ENCODE results near the gene TP53RK. TPM values are rescaled to one million over a fixed set of nuclear protein-coding genes. Genes with fewer than 3 reads are reported as not detected.

Gene TP53RK
- polyA plus RNA-seq, 4 donors = 15.4 to 20.7 (median 17.8) TPM

DNA sequence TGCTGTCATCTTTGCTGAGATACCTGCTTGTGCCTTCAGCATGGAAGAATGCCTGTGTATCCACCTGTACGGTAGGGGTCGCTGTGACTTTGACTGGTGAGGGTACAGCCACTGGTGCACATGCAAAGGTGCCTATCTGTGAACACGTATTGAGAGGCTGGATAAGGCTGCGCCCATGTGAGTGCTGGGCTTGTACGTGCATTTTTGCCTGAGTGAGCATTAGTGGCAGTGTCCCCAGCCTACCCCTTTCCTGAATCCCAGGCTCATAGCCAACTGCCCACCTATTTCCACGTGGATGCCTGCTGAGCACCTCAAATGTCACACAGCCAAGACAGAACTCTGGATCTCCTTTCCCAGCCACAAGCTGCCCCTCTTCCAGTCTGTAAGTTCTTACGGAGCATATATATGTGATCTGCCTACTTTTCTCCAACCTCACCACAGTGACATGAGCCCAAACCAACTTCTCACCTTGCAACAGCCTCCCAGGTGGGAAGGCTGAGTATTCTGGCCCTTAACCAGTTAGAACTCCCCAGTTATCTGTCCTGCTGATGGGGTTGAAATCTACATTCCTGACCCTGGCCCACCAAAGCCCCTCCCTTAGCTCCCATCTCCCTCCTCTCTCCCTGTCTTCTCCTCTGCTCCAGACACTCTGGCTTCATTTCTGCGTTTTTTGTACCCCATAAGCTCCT, 19.1 kb upstream of the TP53RK start:
- DNase-seq (ENCODE audit: low read depth in 4 of 4, low spot score in 3 of 4) = no peak

DNA sequence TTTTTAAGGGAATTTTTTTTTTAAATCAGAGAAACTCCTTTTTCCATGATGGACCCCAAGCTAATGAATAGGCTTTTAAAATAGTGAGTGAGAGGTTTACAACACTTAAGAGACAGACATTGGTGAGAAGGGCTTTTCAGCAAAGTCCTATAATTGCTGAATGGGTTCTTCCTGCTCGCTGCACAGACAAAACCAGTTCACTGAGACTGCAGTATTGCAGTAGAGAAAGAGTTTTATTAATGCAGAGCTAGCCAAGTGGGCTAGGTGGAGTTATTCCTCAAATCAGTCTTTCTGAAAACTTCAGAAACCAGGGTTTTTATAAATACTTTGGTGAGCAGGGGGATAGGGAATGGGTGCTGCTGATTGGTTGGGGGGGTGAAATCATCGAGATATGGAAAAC, 17.0 kb upstream of the TP53RK start:
- no peak for DNase-seq (ENCODE audit: low read depth in 4 of 4, low spot score in 3 of 4)

DNA sequence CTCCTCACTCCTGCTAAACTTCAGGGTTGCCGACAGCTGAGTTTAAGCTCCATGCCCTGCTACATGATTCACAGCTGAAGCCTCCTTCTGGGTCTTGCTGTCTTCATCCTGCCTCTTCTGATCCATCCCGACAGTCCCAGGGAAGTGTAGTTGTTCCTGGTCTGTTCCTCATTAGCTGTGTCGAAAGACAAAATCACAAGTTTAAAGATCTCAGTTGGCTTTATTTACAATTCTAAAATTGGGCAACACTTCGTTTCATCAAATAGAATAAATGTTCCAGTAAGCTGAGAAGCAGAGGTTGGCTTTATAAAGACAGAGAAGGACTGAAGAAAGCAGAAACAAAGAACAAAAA, 16.1 kb upstream of the TP53RK start:
- no peak for DNase-seq (ENCODE audit: low read depth in 4 of 4, low spot score in 3 of 4)

DNA sequence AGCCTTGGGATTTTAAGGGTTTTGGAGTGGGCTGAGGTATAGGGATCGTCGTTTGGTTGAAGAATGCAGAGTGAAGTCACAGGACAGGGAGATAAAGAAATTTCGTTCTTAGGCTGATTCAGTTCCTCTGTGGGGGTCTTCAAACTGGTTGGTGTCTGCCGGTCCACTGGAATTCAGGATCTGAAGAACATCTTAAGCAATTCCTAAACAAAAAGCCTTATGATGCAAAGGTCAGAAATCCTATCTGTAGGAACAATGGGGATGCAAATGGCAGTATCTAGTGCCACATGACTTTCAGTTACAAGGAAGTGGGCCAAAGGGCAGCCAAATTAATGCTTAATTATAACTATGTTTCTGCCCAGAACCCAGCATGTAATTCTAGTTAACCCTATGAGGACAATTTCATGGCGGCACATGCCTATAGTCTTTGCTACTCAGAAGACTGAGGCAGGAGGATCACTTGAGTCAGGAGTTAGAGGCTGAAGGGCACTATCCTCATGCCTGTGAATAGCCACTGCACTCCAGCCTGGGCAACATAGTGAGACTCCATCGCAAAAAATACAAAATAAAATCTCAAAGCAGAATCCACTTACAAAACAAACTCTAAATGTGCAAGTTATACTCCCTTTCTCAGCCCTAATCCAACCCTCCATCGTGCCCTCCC, 15.6 kb upstream of the TP53RK start:
- DNase-seq (ENCODE audit: low read depth in 4 of 4, low spot score in 3 of 4) = no peak

DNA sequence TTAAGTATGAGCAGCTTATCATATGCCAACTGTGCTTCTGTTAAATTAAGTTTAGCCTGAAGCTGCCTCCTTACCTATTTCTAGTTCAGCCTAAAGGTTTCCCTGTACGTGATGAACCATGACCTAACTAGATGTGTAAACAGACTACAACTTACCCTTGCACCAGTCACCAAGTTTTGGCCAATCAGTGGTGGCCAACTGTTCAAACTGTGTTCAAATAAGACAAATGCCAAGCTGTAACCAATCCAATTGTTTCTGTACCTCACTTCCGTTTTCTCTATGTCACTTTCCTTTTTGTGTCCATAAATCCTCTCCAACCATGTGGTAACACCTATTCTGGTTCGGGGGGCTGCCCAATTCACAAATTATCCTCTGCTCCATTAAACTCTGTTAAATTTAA, 14.2 kb upstream of the TP53RK start:
- no peak for DNase-seq (ENCODE audit: low read depth in 4 of 4, low spot score in 3 of 4)

DNA sequence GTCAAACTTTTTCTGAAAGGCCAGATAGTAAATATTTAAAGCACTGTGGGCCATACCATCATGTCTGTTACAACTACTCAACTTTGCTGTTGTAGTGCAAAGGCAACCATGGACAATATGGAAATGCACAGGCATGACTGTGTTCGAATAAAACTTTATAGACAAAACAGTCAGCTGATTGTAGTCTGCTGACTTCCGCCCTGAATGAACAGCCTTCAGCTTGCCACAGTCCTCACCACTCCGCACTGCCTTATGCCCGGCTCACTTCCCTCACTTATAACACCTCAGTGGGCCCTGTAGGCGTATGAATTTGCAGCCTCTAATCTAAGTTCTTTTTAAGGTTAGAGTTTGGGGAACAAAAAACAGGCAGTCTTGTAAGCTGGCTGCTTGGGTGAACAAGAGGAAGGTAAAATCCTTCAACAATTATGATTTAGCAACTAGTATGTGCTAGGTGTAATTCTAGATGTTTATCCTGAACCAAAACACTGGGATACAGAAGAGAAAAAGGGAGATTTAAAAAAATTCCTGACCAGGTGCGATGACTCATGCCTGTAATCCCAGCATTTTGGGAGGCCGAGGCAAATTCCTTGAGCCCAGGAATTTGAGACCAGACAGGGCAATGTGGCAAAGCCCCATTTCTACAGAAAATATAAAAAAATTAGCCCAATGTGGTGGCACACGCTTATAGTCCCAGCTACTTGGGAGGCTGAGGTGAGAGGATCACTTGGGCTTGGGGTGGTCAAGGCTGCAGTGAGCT, 13.4 kb upstream of the TP53RK start:
- no peak for DNase-seq (ENCODE audit: low read depth in 4 of 4, low spot score in 3 of 4)

DNA sequence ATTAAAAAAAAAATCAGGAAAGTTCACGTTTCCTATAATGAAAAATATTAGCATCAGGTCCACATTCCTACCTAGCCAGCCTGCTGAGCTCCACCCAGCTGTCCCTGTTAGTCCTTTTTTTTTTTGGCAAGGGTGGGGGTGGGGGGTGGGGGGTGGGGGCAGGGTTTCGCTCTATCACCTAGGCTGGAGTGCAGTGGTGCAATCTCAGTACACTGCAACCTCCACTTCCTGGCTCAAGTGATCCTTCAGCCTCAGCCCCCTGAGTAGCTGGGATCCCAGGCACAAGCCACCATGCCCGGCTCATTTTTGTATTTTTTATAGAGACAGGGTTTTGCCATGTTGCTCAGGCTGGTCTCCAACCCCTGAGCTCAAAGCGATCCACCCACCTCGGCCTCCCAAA, 12.7 kb upstream of the TP53RK start:
- DNase-seq (ENCODE audit: low read depth in 4 of 4, low spot score in 3 of 4) = no peak

DNA sequence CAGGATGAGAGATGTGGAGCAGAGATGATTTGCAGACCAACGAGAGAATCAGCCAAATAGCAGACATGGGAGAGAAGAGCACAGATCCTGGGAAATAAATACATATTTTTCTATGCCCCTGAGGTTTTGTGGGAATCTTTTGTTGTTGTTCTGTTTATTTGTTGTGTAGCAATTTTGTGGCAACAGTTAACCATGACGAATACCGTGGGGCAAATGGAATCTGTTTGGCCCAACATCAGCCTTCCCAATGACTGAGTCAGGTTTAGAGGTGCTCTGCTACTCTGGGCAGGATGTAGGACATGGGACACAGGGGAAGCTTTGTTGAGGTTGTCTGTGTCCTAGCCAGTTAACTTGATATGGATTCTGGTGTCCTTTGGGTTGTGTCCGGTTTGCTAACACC, 12.3 kb upstream of the TP53RK start:
- no peak for DNase-seq (ENCODE audit: low read depth in 4 of 4, low spot score in 3 of 4)

DNA sequence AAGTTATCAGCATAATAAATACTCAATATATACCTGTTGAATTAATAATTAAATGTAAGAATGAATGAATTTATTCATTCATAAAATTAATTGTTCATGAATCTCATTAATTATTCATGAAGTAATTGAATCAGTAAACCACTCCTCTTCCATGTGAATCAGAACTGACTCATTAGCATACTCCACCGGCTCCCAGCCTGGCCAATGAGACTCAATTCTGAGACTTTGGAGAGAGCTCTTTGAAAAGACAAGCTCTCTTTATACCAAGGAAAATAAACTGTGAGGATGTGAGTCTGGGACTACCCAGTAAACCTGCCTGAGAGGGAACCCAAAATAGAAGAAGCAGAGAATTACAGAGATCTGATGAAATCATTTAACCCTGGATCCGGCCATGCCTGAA, 11.8 kb upstream of the TP53RK start:
- DNase-seq (ENCODE audit: low read depth in 4 of 4, low spot score in 3 of 4) = no peak

DNA sequence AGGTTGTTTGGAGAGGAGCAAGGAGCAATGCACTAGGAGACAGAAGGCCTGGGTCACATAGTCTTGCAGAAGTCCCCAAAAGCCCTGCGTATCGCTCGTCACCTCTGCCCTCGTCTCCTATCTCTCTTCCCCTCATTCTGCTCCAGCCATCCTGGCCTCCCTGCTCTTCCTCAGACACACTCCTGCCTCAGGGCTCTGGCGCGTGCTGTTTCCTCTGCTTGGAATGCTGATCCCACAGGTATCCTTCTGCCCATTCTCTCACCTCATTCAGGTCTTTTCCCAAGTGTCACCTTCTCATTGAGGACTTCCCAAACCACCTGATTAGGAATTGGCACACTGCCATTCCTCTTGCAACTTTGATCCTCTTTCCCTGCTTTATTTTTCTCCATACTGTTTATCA, 11.2 kb upstream of the TP53RK start:
- DNase-seq (ENCODE audit: low read depth in 4 of 4, low spot score in 3 of 4) = no peak

DNA sequence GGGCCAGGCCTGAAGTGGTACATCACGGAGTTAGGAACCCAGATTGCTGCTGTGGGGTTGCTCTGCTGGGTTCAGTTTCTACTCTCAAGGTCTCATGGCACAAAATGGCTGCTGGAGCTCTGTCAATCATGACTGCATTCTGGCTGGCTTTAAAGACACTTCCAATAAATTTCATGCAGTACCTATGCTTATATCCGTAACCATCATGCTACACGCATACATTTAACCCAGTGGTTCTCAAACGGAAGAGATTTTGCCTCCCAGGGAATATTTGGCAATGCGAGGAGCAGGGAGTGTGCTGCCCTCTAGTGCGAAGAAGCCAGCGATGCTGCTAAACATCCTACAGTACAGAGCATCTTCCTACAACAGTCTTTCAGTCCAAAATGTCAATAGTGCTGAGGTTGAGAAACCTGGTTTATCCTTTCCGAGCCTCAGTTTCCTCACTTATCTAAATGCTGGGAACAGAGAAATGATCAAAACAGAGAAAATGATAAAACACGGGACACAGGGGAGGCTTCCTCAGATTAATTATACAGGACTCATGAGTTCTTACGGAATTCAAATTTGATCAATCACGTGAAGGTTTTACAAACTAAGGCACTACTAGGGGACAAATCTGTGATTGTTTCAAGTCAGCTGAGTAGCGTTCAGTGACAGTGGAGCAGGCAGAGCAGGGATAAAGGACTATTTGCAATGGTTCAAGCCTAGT, 10.6 kb upstream of the TP53RK start:
- DNase-seq (ENCODE audit: low read depth in 4 of 4, low spot score in 3 of 4) = no peak

DNA sequence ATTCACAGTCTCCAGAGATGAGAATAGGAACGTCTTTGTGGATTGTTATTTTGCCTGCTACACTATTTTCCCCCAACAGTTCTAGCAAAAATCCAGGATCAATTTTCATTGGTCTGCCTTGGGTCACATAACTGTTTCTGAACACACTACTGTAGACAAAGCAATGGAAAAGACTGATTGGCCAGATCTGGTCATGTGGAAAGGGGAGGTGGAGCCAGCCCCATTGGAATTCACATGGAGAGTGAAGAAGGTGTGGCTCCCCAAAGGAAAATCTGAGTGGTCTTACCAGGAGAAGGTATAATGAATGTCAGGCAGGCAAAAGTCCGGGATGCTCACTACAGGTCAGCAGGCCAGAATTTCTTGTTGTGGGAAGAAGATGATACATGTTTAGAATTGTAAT, 9.5 kb upstream of the TP53RK start:
- DNase-seq (ENCODE audit: low read depth in 4 of 4, low spot score in 3 of 4) = no peak

DNA sequence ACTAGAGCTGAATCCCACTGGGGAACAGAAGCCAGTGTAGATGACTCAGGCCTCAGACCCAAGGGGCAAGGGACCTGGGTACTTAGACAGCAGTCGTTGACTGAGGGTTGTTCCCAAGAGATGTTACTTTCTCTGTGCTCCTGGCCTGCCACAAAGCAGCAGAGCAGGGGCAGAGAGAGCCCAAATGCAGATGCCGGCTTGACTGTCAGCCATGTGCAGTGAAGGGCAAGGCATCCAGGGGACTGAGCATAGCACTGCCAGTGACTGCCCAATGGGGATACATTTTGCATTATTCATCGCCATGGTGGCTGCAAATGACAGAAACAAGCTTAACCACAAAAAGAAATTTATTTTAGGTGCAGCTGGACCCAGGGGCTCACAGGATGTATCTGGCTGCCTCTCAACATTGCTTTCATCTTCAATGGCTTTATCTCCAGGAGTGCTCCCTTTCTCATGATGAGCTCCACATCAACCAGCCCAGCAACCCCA, 7.6 kb upstream of the TP53RK start:
- no peak for DNase-seq (ENCODE audit: low read depth in 4 of 4, low spot score in 3 of 4)

DNA sequence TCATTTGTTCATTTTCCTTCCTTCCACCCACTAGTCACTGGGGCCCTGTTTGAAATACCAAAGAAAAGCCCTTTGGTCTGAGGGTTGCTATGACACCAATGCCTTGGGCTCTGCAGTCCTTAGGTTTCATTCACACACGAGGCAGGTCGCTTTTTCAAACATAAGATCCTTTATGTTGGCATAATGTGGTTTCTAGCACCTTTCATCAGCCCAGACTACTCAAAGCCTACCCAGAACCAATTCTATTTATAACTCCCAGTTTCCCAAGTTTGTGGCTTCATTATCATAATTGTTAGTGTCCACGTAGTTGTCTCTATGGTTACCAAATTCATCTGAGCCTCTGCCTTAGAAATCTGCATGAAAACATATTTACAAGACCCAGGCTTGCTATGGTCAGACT, 6.6 kb upstream of the TP53RK start:
- no peak for DNase-seq (ENCODE audit: low read depth in 4 of 4, low spot score in 3 of 4)

DNA sequence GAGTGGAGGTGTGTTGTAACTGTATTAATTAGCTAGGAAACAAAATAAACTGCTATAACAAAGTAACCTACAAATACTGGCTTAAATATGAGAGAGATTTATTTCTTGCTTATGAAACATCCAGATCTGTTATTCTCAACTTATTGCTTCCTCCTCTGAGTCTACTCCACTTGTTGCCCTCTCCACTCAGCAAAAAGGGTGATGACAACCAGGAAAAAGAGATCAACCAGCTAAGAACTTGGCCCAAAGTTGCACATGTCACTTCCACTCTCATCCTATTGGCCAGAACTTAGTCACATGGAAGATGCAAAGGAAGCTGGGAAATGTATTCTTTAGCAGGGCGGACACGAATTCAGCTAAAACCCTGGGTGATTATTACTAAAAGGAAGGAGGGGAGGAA, 5.2 kb upstream of the TP53RK start:
- DNase-seq (ENCODE audit: low read depth in 4 of 4, low spot score in 3 of 4) = no peak

DNA sequence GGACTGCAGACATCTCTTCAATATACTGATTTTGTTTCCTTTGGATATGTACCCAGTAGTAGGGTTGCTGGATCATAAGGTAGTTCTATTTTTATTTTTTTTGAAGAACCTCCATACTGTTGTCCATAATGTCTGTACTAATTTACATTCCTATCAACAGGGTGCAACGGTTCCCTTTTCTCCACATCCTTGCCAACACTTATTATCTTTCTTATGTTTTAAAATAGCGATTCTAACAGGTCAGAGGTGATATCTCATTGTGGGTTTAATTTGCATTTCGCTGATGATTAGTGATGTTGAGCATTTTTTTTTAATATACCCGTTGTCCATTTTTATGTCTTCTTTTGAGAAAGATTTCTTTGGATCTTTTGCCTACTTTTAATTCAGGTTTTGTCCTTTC, 2.0 kb upstream of the TP53RK start:
- no peak for DNase-seq (ENCODE audit: low read depth in 4 of 4, low spot score in 3 of 4)

DNA sequence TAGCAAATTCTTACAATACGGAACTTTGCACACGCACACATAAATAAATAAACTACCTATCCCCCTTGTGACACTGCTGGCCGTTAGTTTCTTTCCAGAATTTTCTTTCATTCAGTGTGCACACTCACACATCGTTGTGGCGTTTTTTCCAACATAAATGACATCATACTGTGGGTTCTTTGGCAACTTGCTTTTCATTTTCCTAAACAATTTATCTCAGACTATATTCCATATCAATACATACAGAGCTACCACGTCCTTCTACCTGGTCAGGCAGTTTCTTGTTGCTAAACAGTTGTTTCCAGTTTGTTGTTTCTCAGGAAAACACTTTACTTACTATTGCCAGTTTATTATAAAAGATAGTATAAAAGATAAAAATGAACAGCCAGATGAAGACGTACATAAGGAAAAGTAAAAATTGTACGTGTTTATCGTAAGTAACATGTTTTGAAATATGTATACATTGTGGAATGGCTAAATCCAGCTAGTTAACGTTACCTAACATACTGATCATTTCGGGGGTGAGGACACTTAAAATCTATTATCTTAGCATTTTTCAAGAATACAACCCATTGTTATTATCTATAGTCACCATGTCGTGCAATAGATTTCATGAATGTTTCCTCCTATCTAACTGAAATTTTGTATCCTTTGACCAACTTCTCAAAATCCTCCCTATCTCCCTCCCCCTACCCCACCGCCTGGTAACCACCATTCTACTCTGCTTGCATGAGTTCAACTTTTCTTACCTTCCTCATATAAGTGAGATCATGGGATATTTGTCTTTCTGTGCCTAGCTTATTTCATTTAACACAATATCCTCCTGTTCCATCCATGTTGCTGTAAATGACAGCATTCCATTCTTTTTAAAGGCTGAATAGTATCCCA, 1.2 kb upstream of the TP53RK start:
- no peak for DNase-seq (ENCODE audit: low read depth in 4 of 4, low spot score in 3 of 4)

DNA sequence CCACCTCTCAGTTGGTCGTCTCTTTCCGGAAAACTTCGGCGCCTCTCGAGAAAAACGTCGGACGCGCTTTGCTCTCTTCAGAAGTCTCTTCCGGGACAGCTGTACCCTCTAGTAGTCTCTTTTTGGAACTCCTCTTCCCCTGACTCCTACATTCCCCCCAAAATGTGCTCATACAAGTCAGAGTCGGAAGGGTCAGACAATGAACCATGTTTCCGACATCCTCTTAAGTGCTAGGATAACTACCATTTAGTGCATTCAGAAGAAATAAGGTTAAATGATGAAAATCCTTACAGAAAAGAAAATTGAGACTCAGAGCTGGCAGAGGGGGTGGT, 476 bp upstream of the TP53RK start:
- no peak for DNase-seq (ENCODE audit: low read depth in 4 of 4, low spot score in 3 of 4)

DNA sequence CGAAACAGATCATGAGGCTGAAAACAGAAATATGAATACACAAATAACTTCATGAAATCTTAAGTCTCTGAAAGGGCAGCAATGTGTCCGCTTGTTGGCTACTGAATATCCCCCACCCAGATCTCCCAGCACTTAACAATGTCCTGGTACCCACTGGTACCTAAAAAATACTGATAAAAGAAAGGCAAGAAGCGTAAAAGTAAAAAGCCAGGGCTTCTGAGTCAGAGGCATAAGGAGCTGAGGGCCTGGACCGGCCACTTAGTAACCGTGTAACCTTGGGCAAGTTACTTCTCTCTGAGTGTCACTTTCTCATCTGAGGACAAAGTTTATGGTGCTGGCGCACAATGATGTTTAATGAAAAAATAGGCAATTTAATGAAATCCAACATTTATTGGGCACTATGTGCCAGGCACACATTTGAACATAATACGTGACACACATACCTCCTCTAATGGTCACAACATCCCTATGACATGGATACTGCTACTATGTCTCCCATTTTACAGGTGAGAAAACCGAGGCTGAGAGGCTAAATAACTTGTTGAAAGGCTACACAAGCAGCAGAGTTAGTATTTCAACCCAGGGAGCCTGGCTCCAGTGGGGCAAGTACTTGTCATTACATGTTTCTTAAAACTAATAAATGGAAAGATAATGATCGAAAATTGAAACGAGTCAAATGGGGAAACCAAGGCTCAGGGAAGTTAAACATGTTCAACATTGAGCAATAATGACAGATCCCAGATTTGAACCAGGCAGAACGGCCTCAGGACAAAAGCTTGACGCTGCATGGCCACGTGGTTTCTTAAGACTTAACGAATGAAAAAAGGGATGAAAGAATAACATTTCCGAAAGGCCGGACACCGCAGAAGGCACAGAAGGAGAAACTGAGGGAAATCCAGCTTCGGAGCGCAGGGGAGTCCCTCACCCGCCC, 828 bp downstream of the TP53RK start:
- DNase-seq (ENCODE audit: low read depth in 4 of 4, low spot score in 3 of 4) = no peak

All from right renal pelvis (tissue), 4 donors.